IMR-90 (cell line): Measurements from ENCODE around the gene P2RY14. TPM values are rescaled to one million over a fixed set of nuclear protein-coding genes. Genes with fewer than 3 reads are reported as not detected.

Experiments
- ATAC-seq: fragments of 200-7000 bp; cut with Tn5 transposase; 2 replicates; pipeline ENCODE4 v1.9.1; 2020; ENCODE audit warnings: low read depth, mild to moderate bottlenecking, moderate library complexity
- BruUV-seq: library from RNA; stranded (reverse); fragments of 400-500 nt; replicated peaks from 2 replicates; lab custom pipeline; 2021; lab: Mats Ljungman, UMichigan
- CTCF ChIA-PET: fragments of 300-600 bp; formaldehyde crosslinking; extraction: SDS; loops from one replicate; lab custom pipeline; 2021; ENCODE audit warnings: antibody characterized with exemption; lab: Yijun Ruan, JAX
- POLR2A ChIA-PET: fragments of 300-600 bp; sonication (Branson Sonifier 250); formaldehyde crosslinking; loops from one replicate; lab custom pipeline; 2022; ENCODE audit warnings: antibody characterized with exemption; ENCODE audit not compliant: unreplicated experiment; lab: Charles Lee
- DNase-seq: peaks from one replicate; pipeline ENCODE4 v3.0.0; 2013
- H2AFZ ChIP-seq: replicated peaks from 2 replicates; pipeline ENCODE3; 2013; ENCODE audit warnings: low read length, mild to moderate bottlenecking; ENCODE audit not compliant: poor library complexity
- H2AK5ac ChIP-seq: 2 replicates; pipeline ENCODE4 v1.6.1; 2013; ENCODE audit warnings: low read depth, low read length, inconsistent platforms
- H2AK9ac ChIP-seq: replicated peaks from 2 replicates; pipeline ENCODE3; 2013; ENCODE audit warnings: mild to moderate bottlenecking, low read depth, low read length, moderate library complexity; ENCODE audit not compliant: poor library complexity
- H2BK120ac ChIP-seq: 2 replicates; pipeline ENCODE4 v1.6.1; 2013; ENCODE audit warnings: low read depth, low read length, inconsistent platforms
- H2BK15ac ChIP-seq: 3 replicates; pipeline ENCODE4 v1.6.1; 2013; ENCODE audit warnings: low read depth, low read length, inconsistent platforms
- H2BK20ac ChIP-seq: 2 replicates; pipeline ENCODE4 v1.6.1; 2013; ENCODE audit warnings: low read depth, mild to moderate bottlenecking, inconsistent platforms, low read length, moderate library complexity
- H2BK5ac ChIP-seq: 2 replicates; pipeline ENCODE4 v1.6.1; 2013; ENCODE audit warnings: mild to moderate bottlenecking, low read depth, low read length, inconsistent platforms; ENCODE audit not compliant: poor library complexity, severe bottlenecking
- H3K14ac ChIP-seq: replicated peaks from 2 replicates; pipeline ENCODE4 v1.6.1; 2013; ENCODE audit warnings: low read depth, low read length, inconsistent platforms
- H3K18ac ChIP-seq: 2 replicates; pipeline ENCODE4 v1.6.1; 2013; ENCODE audit warnings: low read depth, low read length, control low read depth
- H3K23ac ChIP-seq: 2 replicates; pipeline ENCODE4 v1.6.1; 2013; ENCODE audit warnings: low read depth, low read length, inconsistent platforms
- H3K27ac ChIP-seq: 2 replicates; pipeline ENCODE4 v1.5.1; 2013; ENCODE audit warnings: mild to moderate bottlenecking, control low read depth, low read length; ENCODE audit not compliant: insufficient read depth
- H3K27me3 ChIP-seq: 2 replicates; pipeline ENCODE4 v1.6.1; 2013; ENCODE audit warnings: low read length; ENCODE audit not compliant: control insufficient read depth, insufficient read depth
- H3K36me3 ChIP-seq: 2 replicates; pipeline ENCODE4 v1.6.1; 2013; ENCODE audit warnings: low read length, mixed read lengths; ENCODE audit not compliant: control insufficient read depth, insufficient read depth
- H3K4ac ChIP-seq: 2 replicates; pipeline ENCODE4 v1.6.1; 2013; ENCODE audit warnings: low read depth, low read length, inconsistent platforms
- H3K4me1 ChIP-seq: 2 replicates; pipeline ENCODE4 v1.6.1; 2013; ENCODE audit warnings: low read length, mixed read lengths; ENCODE audit not compliant: control insufficient read depth, insufficient read depth
- H3K4me2 ChIP-seq: 2 replicates; pipeline ENCODE4 v1.6.1; 2013; ENCODE audit warnings: low read depth, mild to moderate bottlenecking, control low read depth, low read length, moderate library complexity
- H3K4me3 ChIP-seq: 2 replicates; pipeline ENCODE4 v1.5.1; 2013; ENCODE audit warnings: low read depth, mild to moderate bottlenecking, control low read depth, low read length, moderate library complexity; ENCODE audit not compliant: insufficient read depth
- H3K56ac ChIP-seq: 2 replicates; pipeline ENCODE4 v1.6.1; 2013; ENCODE audit warnings: low read length, inconsistent platforms; ENCODE audit not compliant: insufficient read depth; ENCODE audit errors: extremely low read depth
- H3K79me1 ChIP-seq, 2 experiments: 2 replicates each; pipeline ENCODE4 v1.6.1; 2013; ENCODE audit warnings: low read length in 2 of 2, inconsistent platforms in 1 of 2, low read depth in 1 of 2
- H3K9ac ChIP-seq: 2 replicates; pipeline ENCODE4 v1.6.1; 2013; ENCODE audit warnings: low read depth, low read length, control low read depth
- H3K9me1 ChIP-seq: 2 replicates; pipeline ENCODE4 v1.6.1; 2013; ENCODE audit warnings: low read length, inconsistent platforms; ENCODE audit not compliant: insufficient read depth
- H3K9me3 ChIP-seq: 2 replicates; pipeline ENCODE4 v1.6.1; 2013; ENCODE audit warnings: low read length; ENCODE audit not compliant: control insufficient read depth, insufficient read depth
- H4K20me1 ChIP-seq: 2 replicates; pipeline ENCODE4 v1.6.1; 2013; ENCODE audit warnings: low read length, inconsistent platforms; ENCODE audit not compliant: insufficient read depth
- H4K5ac ChIP-seq: 2 replicates; pipeline ENCODE4 v1.6.1; 2013; ENCODE audit warnings: mild to moderate bottlenecking, low read depth, low read length, control low read depth
- H4K8ac ChIP-seq, 2 experiments: 2 replicates each; pipeline ENCODE4 v1.6.1; 2013; ENCODE audit warnings: low read depth in 2 of 2, low read length in 2 of 2, control low read depth in 1 of 2, inconsistent platforms in 1 of 2
- H4K91ac ChIP-seq: 2 replicates; pipeline ENCODE4 v1.6.1; 2013; ENCODE audit warnings: low read depth, low read length, inconsistent platforms; ENCODE audit not compliant: insufficient read depth
- CEBPB ChIP-seq: IDR thresholded peaks from 2 replicates; pipeline ENCODE4 v1.6.1; 2012; ENCODE audit warnings: low read depth, low read length, improper control_type of control experiment
- FOS ChIP-seq: fragments of 150-350 bp; IDR thresholded peaks from 2 replicates; pipeline ENCODE4 v1.6.1; 2016; ENCODE audit warnings: low read depth, low read length
- WGBS, 2 experiments: methylation state at CpG; one replicate each; pipeline versions ENCODE4 v1.1.5 to v1.1.7; 2013; ENCODE audit warnings: missing lambda C conversion rate in 2 of 2; ENCODE audit not compliant: insufficient read length in 1 of 2; ENCODE audit errors: extremely low coverage in 2 of 2; 5-methylcytosine and 5-hydroxymethylcytosine counted together
- dilution Hi-C: fragments of 300-500 bp; cut with HindIII; formaldehyde crosslinking; loops from one replicate; pipeline ENCODE4 v1.14.3; 2018; ENCODE audit warnings: low sequenced_read_pairs; ENCODE audit not compliant: unreplicated experiment
- in situ Hi-C: fragments of 300-500 bp; cut with MboI; formaldehyde crosslinking; loops from 3 replicates; pipeline ENCODE4 v1.14.3; 2019; ENCODE audit warnings: low sequenced_read_pairs, inconsistent platforms, mixed read lengths
- intact Hi-C: fragments of 100-400 bp; cut with micrococcal nuclease; formaldehyde crosslinking; loops from 2 replicates; pipeline ENCODE4 v1.10.0; 2022
- polyA plus RNA-seq, 3 experiments: library from polyadenylated mRNA; depleted of rRNA; stranded (reverse); fragments of >200 nt; gene quantifications; 2 replicates each; pipeline ENCODE4 v1.2.3, GENCODE V29; 2012; ENCODE audit warnings: low replicate concordance in 1 of 3
- total RNA-seq: library from RNA; depleted of rRNA; stranded (reverse); fragments of >200 nt; gene quantifications from 2 replicates; pipeline ENCODE4 v1.2.3, GENCODE V29; 2012

Gene P2RY14
- total and polyA plus RNA-seq, 2 of the 4 experiments (the other 2 are of a cell fraction) = not detected

GRCh38 chr3:151314137-151314536, 35.8 kb upstream of the P2RY14 start:
- no peak overlapping the region for H2BK20ac ChIP-seq
- CTCF ChIA-PET = interaction anchor here (0.6 kb wide), 1 partner anchor 719 kb away, joined by 6 read pairs; no protein-coding TSS in a partner anchor
- no CpG with 5 or more reads among the region's 2 CpGs for WGBS, 2 experiments
- no peak overlapping the region for H3K23ac ChIP-seq
- H2AFZ ChIP-seq = no peak overlapping the region
- no peak for ATAC-seq
- H3K79me1 ChIP-seq = no peaks in the 10 kb centered on the region
- no peak for DNase-seq
- H4K8ac ChIP-seq = no peak overlapping the region
- H3K36me3 ChIP-seq = no peaks in the 10 kb centered on the region
- intact Hi-C loops = no loop called here
- H3K4me1 ChIP-seq = peaks cover 6% of the 10 kb centered on the region
- no peak overlapping the region for H4K91ac ChIP-seq
- no peak overlapping the region for H3K56ac ChIP-seq
- no peak overlapping the region for H3K4ac ChIP-seq
- in situ Hi-C loops = no loop called here
- POLR2A ChIA-PET = no interaction called here
- H3K4me3 ChIP-seq = no peak overlapping the region
- H2BK120ac ChIP-seq = no peak overlapping the region
- H3K4me2 ChIP-seq = no peak overlapping the region
- H2BK15ac ChIP-seq = no peak overlapping the region
- H3K14ac ChIP-seq = no peak overlapping the region
- no TSS peak for BruUV-seq
- peaks cover 5% of the 10 kb centered on the region for H3K9me3 ChIP-seq
- peaks cover 6% of the 10 kb centered on the region; the same call in 1 of the 2 replicates for H3K9me1 ChIP-seq
- H3K9ac ChIP-seq = no peak overlapping the region
- no peak overlapping the region for H2BK5ac ChIP-seq
- dilution Hi-C loops = no loop called here
- no peaks in the 10 kb centered on the region for H4K20me1 ChIP-seq
- H3K27ac ChIP-seq = no peak overlapping the region
- H2AK9ac ChIP-seq = no peak overlapping the region
- TF ChIP-seq CEBPB = peak; percentile 59
- TF ChIP-seq FOS = no peak
- H2AK5ac ChIP-seq = no peak overlapping the region
- H3K27me3 ChIP-seq = no peaks in the 10 kb centered on the region
- H3K18ac ChIP-seq = no peak overlapping the region
- H4K5ac ChIP-seq = no peak overlapping the region
